Spleen (tissue), 7 donors: Measurements from ENCODE around the gene ANKRD17.

ENCODE experiments used
- POLR2A ChIP-seq, 3 donors: fragments of 450-650 bp; IDR thresholded peaks; one replicate each; pipeline ENCODE4 v1.5.1; 2017; ENCODE audit warnings: antibody characterized with exemption in 3 of 3, mild to moderate bottlenecking in 1 of 3
- TF ChIP-seq, protein P1 (sequence below), 11 experiments: fragments of 200-600 bp in 7 of 11; fragments of 450-650 bp in 4 of 11; sonication (generic) in 4 of 11; IDR thresholded peaks in 8 of 11; conservative IDR thresholded peaks in 3 of 11; 1 replicate in 7 of 11; 2 replicates in 4 of 11; pipeline versions ENCODE4 v1.4.0 to v1.8.0; 2016 to 2021; ENCODE audit warnings: antibody characterized with exemption in 11 of 11, inconsistent platforms in 4 of 11, mild to moderate bottlenecking in 1 of 11
- donor health status: DM: no; HTN: no; CAD: no; lungs with moderate emphysema.
- donor health status: DM: no; HTN: no; CAD: no.
- donor health status: DM: no; HTN: no; CAD: no.

GRCh38 chr4:73068491-73069337 lies 189.9 kb downstream of the ANKRD17 start:
- no peak for TF ChIP-seq POLR2A (IDR thresholded peaks at IDR 0.05)
- TF ChIP-seq, protein P1, sequence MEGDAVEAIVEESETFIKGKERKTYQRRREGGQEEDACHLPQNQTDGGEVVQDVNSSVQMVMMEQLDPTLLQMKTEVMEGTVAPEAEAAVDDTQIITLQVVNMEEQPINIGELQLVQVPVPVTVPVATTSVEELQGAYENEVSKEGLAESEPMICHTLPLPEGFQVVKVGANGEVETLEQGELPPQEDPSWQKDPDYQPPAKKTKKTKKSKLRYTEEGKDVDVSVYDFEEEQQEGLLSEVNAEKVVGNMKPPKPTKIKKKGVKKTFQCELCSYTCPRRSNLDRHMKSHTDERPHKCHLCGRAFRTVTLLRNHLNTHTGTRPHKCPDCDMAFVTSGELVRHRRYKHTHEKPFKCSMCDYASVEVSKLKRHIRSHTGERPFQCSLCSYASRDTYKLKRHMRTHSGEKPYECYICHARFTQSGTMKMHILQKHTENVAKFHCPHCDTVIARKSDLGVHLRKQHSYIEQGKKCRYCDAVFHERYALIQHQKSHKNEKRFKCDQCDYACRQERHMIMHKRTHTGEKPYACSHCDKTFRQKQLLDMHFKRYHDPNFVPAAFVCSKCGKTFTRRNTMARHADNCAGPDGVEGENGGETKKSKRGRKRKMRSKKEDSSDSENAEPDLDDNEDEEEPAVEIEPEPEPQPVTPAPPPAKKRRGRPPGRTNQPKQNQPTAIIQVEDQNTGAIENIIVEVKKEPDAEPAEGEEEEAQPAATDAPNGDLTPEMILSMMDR (IDR thresholded peaks at IDR 0.05 in 8 of 11, conservative IDR thresholded peaks at IDR 0.05 in 3 of 11) = peak in 1 of 11 experiments; percentile 21
